Right cardiac atrium (tissue), 5 donors: Measurements from ENCODE around the gene C20orf204. TPM values are rescaled to one million over a fixed set of nuclear protein-coding genes. Genes with fewer than 3 reads are reported as not detected.

ENCODE experiments used
- microRNA-seq, 2 donors: library from miRNA; unstranded; fragments of <30 nt; microRNA quantifications; one replicate each; pipeline ENCODE4 v1.2.0, GENCODE V29; 2020 to 2021
- polyA plus RNA-seq: library from polyadenylated mRNA; stranded (reverse); fragments of 200-250 nt; gene quantifications from one replicate; pipeline ENCODE4 v1.2.3, GENCODE V29; 2013
- total RNA-seq, 4 donors: library from RNA; stranded (reverse); fragmentation: NEBNext Ultra II Directional; extraction: Animal tissue kit (Norgen Biotek cat#: 25700); gene quantifications; one replicate each; pipeline ENCODE4 v1.2.1, GENCODE V29; 2021
- donor health status: healthy with polysubstance abuse.
- donor health status: DM: no; HTN: yes; CAD: no.
- donor health status: DM: no; HTN: no; CAD: no.
- donor health status: DM: no; HTN: yes; CAD: no; lungs with severe emphysema.
- donor health status: DM: yes; HTN: yes; CAD: no.

The C20orf204 gene
- total and polyA plus RNA-seq, 5 donors = 0.21 to 0.82 (median 0.46) TPM

Small RNAs within 50 kb of the gene (microRNA-seq; reads per million reads assigned to microRNA genes)
- gene MIR6813 = 0 reads per million in 2 donors

Other genes with a start within 250 kb of the C20orf204 start
- gene ZBTB46, start 204.9 kb upstream of the C20orf204 start, total RNA-seq = 10 to 100 TPM; 14.4 to 18.1 (median 16.3) TPM
- gene ZBTB46, start 204.9 kb upstream of the C20orf204 start, polyA plus RNA-seq = 6.7 TPM
- gene ABHD16B, start 174.7 kb upstream of the C20orf204 start, total RNA-seq = not detected
- gene ABHD16B, start 174.7 kb upstream of the C20orf204 start, polyA plus RNA-seq = 0.54 TPM
- gene TPD52L2, start 170.9 kb upstream of the C20orf204 start, total RNA-seq = 10 to 100 TPM; 62.1 to 73.5 (median 63.6) TPM
- 52.3 TPM for gene TPD52L2, start 170.9 kb upstream of the C20orf204 start, polyA plus RNA-seq
- gene DNAJC5, start 141.1 kb upstream of the C20orf204 start, total RNA-seq = 10 to 100 TPM; 43.1 to 51.0 (median 49.9) TPM
- gene DNAJC5, start 141.1 kb upstream of the C20orf204 start, polyA plus RNA-seq = 32.2 TPM
- 10 to 100 TPM; 35.5 to 47.0 (median 44.0) TPM for gene UCKL1, start 79.8 kb upstream of the C20orf204 start, total RNA-seq
- gene UCKL1, start 79.8 kb upstream of the C20orf204 start, polyA plus RNA-seq = 36.5 TPM
- 10 to 100 TPM; 12.3 to 16.1 (median 13.6) TPM for gene ZNF512B, start 66.3 kb upstream of the C20orf204 start, total RNA-seq
- gene ZNF512B, start 66.3 kb upstream of the C20orf204 start, polyA plus RNA-seq = 9.8 TPM
- gene SAMD10, start 56.5 kb upstream of the C20orf204 start, total RNA-seq = 1 to 10 TPM; 3.3 to 4.9 (median 3.8) TPM
- 4.8 TPM for gene SAMD10, start 56.5 kb upstream of the C20orf204 start, polyA plus RNA-seq
- 10 to 100 TPM; 42.5 to 44.7 (median 43.5) TPM for gene PRPF6, start 55.0 kb upstream of the C20orf204 start, total RNA-seq
- gene PRPF6, start 55.0 kb upstream of the C20orf204 start, polyA plus RNA-seq = 29.6 TPM
- 10 to 100 TPM; 28.7 to 42.1 (median 41.1) TPM for gene SOX18, start 13.5 kb downstream of the C20orf204 start, total RNA-seq
- 26.8 TPM for gene SOX18, start 13.5 kb downstream of the C20orf204 start, polyA plus RNA-seq
- 10 to 100 TPM; 46.3 to 52.0 (median 50.0) TPM for gene TCEA2, start 27.0 kb downstream of the C20orf204 start, total RNA-seq
- 38.3 TPM for gene TCEA2, start 27.0 kb downstream of the C20orf204 start, polyA plus RNA-seq
- 1 to 10 TPM; 6.3 to 9.1 (median 8.3) TPM for gene RGS19, start 43.3 kb downstream of the C20orf204 start, total RNA-seq
- 5.8 TPM for gene RGS19, start 43.3 kb downstream of the C20orf204 start, polyA plus RNA-seq
- gene OPRL1, start 43.9 kb downstream of the C20orf204 start, total RNA-seq = 1 to 10 TPM in 2 of 4 donors, under 1 TPM in 2; 0.50 to 1.3 (median 1.1) TPM
- 0.81 TPM for gene OPRL1, start 43.9 kb downstream of the C20orf204 start, polyA plus RNA-seq
- gene LKAAEAR1, start 48.2 kb downstream of the C20orf204 start, total RNA-seq = under 1 TPM in 3 of 4 donors, not detected in 1; 0.29 to 0.65 (median 0.50) TPM
- 0.41 TPM for gene LKAAEAR1, start 48.2 kb downstream of the C20orf204 start, polyA plus RNA-seq
- gene NPBWR2, start 71.4 kb downstream of the C20orf204 start, total RNA-seq = not detected
- gene NPBWR2, start 71.4 kb downstream of the C20orf204 start, polyA plus RNA-seq = not detected
- 1 to 10 TPM in 3 of 4 donors, under 1 TPM in 1; 0.31 to 1.5 (median 1.3) TPM for gene MYT1, start 128.3 kb downstream of the C20orf204 start, total RNA-seq
- gene MYT1, start 128.3 kb downstream of the C20orf204 start, polyA plus RNA-seq = 0.57 TPM
- 100 to 1,000 TPM in 1 of 4 donors, 10 to 100 TPM in 3; 62.2 to 101 (median 85.7) TPM for gene PCMTD2, start 219.6 kb downstream of the C20orf204 start, total RNA-seq
- 44.1 TPM for gene PCMTD2, start 219.6 kb downstream of the C20orf204 start, polyA plus RNA-seq